ENCODE results near the gene LPIN1.

Gene LPIN1

GRCh38 chr2:11863513-11864328 is 117.3 kb downstream of the LPIN1 start:
- FAIRE-seq (no peak), DNase-seq (ENCODE audit: low spot score) (peak; percentile 66)

DNA sequence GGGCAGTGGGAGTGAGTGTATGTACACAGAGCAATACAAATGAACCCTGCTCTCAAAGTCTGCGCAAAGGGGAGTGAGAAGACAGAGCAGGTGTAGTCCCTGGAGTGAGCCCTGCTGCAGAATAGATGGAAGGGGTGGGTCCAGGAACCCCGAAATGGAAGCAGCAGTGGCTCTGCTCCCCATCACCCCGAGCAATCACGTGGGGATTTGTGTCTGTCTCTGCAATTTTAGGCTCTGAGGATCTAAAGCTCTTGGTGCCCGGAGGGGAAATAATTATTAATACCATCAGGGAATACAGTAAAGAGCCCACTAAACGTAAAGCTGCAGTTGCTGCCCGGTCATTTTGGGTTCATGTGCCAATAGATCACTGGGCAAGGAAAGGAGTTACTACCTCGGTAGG is 118.3 kb downstream of the LPIN1 start:
- DNase-seq (ENCODE audit: low spot score) (no peak), FAIRE-seq (no peak)

GRCh38 chr2:11865378-11865777 is 118.9 kb downstream of the LPIN1 start:
- FAIRE-seq (no peak), DNase-seq (ENCODE audit: low spot score) (no peak)

DNA sequence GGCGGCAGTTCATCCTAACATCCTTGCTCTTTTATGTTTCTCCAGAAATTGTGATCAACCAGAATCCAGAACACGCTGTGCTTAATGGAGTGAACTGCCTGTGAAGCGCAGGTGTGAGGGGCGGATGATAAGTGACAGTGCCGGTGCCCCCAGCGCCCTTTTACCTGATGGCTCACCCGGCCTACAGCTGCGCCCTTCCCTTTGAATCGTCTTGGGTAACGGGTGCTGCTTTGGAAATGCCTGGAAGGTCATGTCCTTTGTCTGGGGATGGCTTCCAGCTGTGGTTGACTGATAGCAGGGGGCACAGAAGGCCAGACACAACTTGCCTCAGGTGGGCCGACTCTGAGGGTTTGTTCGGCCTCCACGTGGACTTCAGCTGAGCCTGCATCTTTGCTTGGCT is 119.4 kb downstream of the LPIN1 start:
- FAIRE-seq (no peak), DNase-seq (ENCODE audit: low spot score) (no peak)

DNA sequence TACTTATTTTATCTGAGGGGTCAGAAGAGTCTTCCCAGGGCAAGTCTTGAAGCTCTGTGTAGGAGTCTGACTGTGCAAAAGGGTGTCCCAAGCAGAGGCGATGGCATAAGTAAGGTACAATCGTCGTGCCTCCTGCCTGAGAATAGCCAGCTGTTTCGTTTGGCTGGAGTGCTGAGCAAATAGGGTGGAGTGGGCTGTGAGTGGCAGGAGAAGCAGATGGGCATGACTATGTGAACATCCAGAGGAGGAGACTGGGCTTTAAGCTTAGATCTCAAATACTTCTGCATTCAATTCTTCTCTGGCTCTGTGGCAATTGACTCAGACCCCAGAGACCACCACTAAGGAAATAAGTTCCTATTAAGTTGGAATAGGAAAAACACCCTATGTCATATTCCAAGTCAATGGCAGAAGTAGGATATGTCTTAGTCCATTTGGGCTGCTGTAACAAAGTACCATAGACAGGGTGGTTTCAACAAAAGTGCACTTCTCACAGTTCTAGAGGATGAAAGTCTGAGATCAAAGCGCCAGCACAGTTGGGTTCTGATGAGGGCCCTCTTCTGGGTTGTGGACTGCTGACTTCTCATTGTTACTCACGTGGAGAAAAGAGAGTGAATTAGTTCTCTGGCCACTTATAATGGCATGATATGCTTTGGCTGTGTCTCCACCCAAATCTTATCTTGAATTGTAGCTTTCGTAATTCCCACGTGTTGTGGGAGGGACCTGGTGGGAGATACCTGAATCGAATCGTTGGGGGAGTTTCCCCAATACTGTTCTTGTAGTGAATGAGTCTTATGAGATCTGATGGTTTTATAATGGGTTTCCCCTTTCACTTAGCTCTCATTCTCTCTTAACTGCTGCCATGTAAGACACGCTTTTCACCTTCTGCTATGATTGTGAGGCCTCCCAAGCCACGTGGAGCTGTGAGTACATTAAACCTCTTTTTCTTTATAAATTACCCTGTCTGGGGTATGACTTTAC is 120.2 kb downstream of the LPIN1 start:
- FAIRE-seq = no peak
- no peak for DNase-seq (ENCODE audit: low spot score)

DNA sequence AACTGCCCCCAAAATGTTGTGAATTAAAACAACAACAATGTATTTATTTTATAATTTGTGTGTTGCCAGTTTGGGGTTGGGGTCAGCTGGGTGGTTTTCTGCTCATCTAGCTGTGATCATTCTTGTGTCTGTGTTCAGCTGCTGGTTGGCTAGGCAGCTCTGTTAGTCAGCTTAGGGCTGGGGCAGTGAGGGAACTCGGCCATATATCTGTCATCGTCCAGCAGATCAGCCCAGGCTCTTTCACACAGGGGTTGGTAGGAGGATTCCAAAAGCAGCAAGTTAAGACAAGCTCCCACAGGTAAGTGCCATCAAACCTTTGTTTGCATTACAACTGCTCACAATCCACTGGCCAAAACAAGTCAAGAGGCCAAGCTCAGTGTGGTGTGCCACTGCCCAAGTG is 121.5 kb downstream of the LPIN1 start:
- DNase-seq (ENCODE audit: low spot score) = no peak
- no peak for FAIRE-seq

- no peak for FAIRE-seq
Observed at GRCh38 chr2:11869391-11869991, 123.1 kb downstream of the LPIN1 start.

GRCh38 chr2:11870064-11870463 is 123.6 kb downstream of the LPIN1 start:
- DNase-seq (ENCODE audit: low spot score) = no peak
- no peak for FAIRE-seq

More at GRCh38 chr2:11869391-11869991, 123.1 kb downstream of the LPIN1 start:
- no peak for DNase-seq (ENCODE audit: low spot score)

DNA sequence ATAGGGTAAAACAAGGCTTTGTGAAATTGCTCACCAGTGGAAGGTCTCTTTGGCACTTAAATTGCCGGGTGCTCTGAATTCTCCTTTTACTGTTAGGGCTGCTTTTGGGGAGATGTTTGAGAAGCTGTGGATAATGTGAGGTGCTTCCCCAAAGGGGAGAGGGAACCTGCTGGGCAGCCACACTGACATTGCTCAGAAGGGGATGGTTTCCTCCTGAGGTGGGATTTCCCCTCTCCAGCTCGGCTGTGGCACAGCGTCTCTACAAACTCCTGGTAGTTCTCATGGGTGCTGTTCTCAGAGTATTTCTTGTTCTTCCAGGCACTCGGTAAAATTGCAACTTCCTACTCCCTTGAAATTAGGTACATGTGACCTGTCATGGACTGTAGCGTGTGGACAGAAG is 124.2 kb downstream of the LPIN1 start:
- DNase-seq (ENCODE audit: low spot score) (no peak), FAIRE-seq (no peak)

DNA sequence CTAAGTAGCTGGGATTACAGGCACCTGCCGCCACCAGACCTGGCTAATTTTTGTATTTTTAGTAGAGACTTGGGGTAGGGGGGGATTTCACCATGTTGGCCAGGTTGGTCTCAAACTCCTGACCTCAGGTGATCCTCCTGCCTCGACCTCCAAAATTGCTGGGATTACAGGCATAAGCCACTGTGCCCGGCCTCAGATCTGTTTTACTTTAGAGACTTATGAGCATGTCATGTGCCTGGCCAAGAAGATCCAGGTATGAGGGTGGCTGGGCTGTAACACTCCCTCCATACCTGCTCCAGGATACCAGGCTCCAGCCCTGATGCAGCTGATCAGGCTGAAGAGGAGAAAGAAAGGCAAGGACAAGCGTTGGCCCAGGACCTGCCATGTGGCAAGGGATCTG is 125.0 kb downstream of the LPIN1 start:
- DNase-seq (ENCODE audit: low spot score) (no peak), FAIRE-seq (no peak)

- DNase-seq (ENCODE audit: low spot score) (no peak), FAIRE-seq (no peak)
Observed at GRCh38 chr2:11872247-11872947, 126.0 kb downstream of the LPIN1 start.

GRCh38 chr2:11872948-11873269 is 126.5 kb downstream of the LPIN1 start:
- FAIRE-seq = no peak
- no peak for DNase-seq (ENCODE audit: low spot score)

GRCh38 chr2:11873356-11874154 is 127.1 kb downstream of the LPIN1 start:
- FAIRE-seq (no peak), DNase-seq (ENCODE audit: low spot score) (no peak)

DNA sequence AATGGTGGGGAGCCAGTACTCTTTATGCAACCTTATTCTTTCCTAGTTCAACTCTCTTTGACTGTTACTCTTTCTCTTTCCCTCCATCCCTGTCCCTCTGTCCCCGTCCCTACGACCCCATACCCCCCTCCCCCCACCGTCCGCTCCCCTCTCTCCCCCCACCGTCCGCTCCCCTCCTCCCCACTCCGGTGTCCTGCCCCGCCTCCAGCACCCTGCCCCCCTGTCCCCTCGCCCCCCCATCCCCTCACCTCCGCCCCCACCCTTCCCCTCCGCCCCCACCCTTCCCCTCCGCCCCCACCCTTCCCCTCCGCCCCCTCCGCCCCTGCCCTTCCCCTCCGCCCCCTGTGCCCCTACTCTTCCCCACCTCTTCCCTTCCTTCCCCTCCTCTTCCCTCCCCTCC is 128.4 kb downstream of the LPIN1 start:
- FAIRE-seq (no peak), DNase-seq (ENCODE audit: low spot score) (no peak)

DNA sequence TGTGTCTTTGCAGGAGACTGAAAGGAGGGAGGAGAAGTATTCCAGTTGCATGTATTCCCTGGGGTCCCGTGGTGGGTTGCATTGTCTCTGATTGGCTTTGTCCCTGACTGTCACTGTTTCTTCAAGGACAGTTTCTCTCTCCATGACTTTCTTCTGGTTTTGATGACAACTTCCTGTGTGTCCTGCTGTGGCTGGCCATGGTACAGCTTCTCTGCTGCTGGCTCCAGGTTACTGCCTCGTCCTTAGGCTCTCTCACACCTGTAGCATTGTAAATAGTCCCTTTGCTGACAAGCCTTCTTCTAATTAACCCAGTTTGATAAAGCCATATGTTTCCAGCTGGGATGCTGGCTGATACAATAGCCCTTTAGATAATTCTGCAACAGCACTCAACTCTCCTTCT is 129.0 kb downstream of the LPIN1 start:
- DNase-seq (ENCODE audit: low spot score) (no peak), FAIRE-seq (no peak)

GRCh38 chr2:11876436-11876835 is 130.0 kb downstream of the LPIN1 start:
- DNase-seq (ENCODE audit: low spot score) (no peak), FAIRE-seq (no peak)

- FAIRE-seq (no peak), DNase-seq (ENCODE audit: low spot score) (no peak)
Observed at GRCh38 chr2:11876889-11877288, 130.5 kb downstream of the LPIN1 start.

All from RCC 7860 (cell line).